Liver (tissue), 9 donors: Measurements from ENCODE around the gene JAZF1. TPM values are rescaled to one million over a fixed set of nuclear protein-coding genes. Genes with fewer than 3 reads are reported as not detected.

Source experiments
- DNase-seq: peaks from one replicate; pipeline ENCODE4 v3.0.0-alpha.2; 2017; ENCODE audit warnings: low spot score
- H3K27ac ChIP-seq, 2 donors: one replicate each; pipeline ENCODE4 v1.7.0; 2013; ENCODE audit warnings: inconsistent platforms in 2 of 2, low read length in 2 of 2, control low read depth in 1 of 2, low read depth in 1 of 2, mild to moderate bottlenecking in 1 of 2
- H3K27me3 ChIP-seq, 4 donors: one replicate each; pipeline versions ENCODE4 v1.6.1 to v1.7.0; 2013; ENCODE audit warnings: low read length in 3 of 4, inconsistent platforms in 1 of 4, mild to moderate bottlenecking in 1 of 4, moderate library complexity in 1 of 4; ENCODE audit not compliant: control insufficient read depth in 4 of 4, insufficient read depth in 4 of 4
- H3K36me3 ChIP-seq, 4 donors: one replicate each; pipeline versions ENCODE4 v1.6.1 to v1.7.0; 2013; ENCODE audit warnings: low read length in 3 of 4, mild to moderate bottlenecking in 3 of 4, low read depth in 1 of 4, moderate library complexity in 1 of 4; ENCODE audit not compliant: control insufficient read depth in 4 of 4, insufficient read depth in 3 of 4
- H3K4me1 ChIP-seq, 4 donors: one replicate each; pipeline versions ENCODE4 v1.6.1 to v1.7.0; 2013; ENCODE audit warnings: low read length in 3 of 4, mild to moderate bottlenecking in 3 of 4, moderate library complexity in 1 of 4; ENCODE audit not compliant: control insufficient read depth in 4 of 4, insufficient read depth in 4 of 4
- H3K4me3 ChIP-seq, 3 donors: one replicate each; pipeline versions ENCODE4 v1.6.1 to v1.7.0; 2013; ENCODE audit warnings: low read length in 3 of 3, control low read depth in 1 of 3, low read depth in 1 of 3, mild to moderate bottlenecking in 1 of 3
- H3K9ac ChIP-seq, 2 donors: one replicate each; pipeline ENCODE4 v1.7.0; 2013; ENCODE audit warnings: low read length in 2 of 2, mild to moderate bottlenecking in 2 of 2, moderate library complexity in 2 of 2, control low read depth in 1 of 2, low read depth in 1 of 2
- H3K9me3 ChIP-seq, 4 donors: one replicate each; pipeline versions ENCODE4 v1.6.1 to v1.7.0; 2013; ENCODE audit warnings: low read length in 3 of 4; ENCODE audit not compliant: control insufficient read depth in 4 of 4
- ATF3 ChIP-seq: IDR thresholded peaks from 2 replicates; pipeline ENCODE4 v1.6.1; 2016; ENCODE audit warnings: antibody characterized with exemption
- EGR1 ChIP-seq, 2 donors: IDR thresholded peaks; 2 replicates each; pipeline ENCODE4 v1.6.1; 2016 to 2018; ENCODE audit warnings: antibody characterized with exemption in 2 of 2, low read depth in 2 of 2
- FOXA1 ChIP-seq: IDR thresholded peaks from 2 replicates; pipeline ENCODE4 v1.6.1; 2016; ENCODE audit warnings: antibody characterized with exemption
- FOXA2 ChIP-seq: IDR thresholded peaks from 2 replicates; pipeline ENCODE4 v1.6.1; 2016; ENCODE audit warnings: antibody characterized with exemption
- GABPA ChIP-seq, 2 donors: IDR thresholded peaks in 1 of 2; conservative IDR thresholded peaks in 1 of 2; 2 replicates each; pipeline ENCODE4 v1.6.1; 2016; ENCODE audit warnings: antibody characterized with exemption in 2 of 2, mild to moderate bottlenecking in 1 of 2, moderate library complexity in 1 of 2
- HNF4A ChIP-seq, 2 donors: conservative IDR thresholded peaks; 2 replicates each; pipeline ENCODE4 v1.6.1; 2016; ENCODE audit warnings: antibody characterized with exemption in 2 of 2, mild to moderate bottlenecking in 2 of 2
- HNF4G ChIP-seq: IDR thresholded peaks from 2 replicates; pipeline ENCODE4 v1.6.1; 2016; ENCODE audit warnings: antibody characterized with exemption
- JUND ChIP-seq, 2 donors: IDR thresholded peaks; 2 replicates each; pipeline ENCODE4 v1.6.1; 2016; ENCODE audit warnings: antibody characterized with exemption in 2 of 2
- MAX ChIP-seq: IDR thresholded peaks from 2 replicates; pipeline ENCODE4 v1.6.1; 2016; ENCODE audit warnings: antibody characterized with exemption
- NR2F2 ChIP-seq: IDR thresholded peaks from 2 replicates; pipeline ENCODE4 v1.6.1; 2016; ENCODE audit warnings: antibody characterized with exemption
- RAD21 ChIP-seq, 2 donors: IDR thresholded peaks; 2 replicates each; pipeline ENCODE4 v1.6.1; 2016; ENCODE audit warnings: antibody characterized with exemption in 2 of 2, mild to moderate bottlenecking in 2 of 2
- REST ChIP-seq: IDR thresholded peaks from 2 replicates; pipeline ENCODE4 v1.6.1; 2016; ENCODE audit warnings: antibody characterized with exemption, mild to moderate bottlenecking
- RXRA ChIP-seq, 2 donors: IDR thresholded peaks; 2 replicates each; pipeline ENCODE4 v1.6.1; 2017 to 2018; ENCODE audit warnings: antibody characterized with exemption in 2 of 2, mild to moderate bottlenecking in 1 of 2
- SP1 ChIP-seq: IDR thresholded peaks from 2 replicates; pipeline ENCODE4 v1.6.1; 2018; ENCODE audit warnings: antibody characterized with exemption, mild to moderate bottlenecking
- TAF1 ChIP-seq: conservative IDR thresholded peaks from 2 replicates; pipeline ENCODE4 v1.6.1; 2016; ENCODE audit warnings: antibody characterized with exemption, mild to moderate bottlenecking
- YY1 ChIP-seq: IDR thresholded peaks from 2 replicates; pipeline ENCODE4 v1.6.1; 2016; ENCODE audit warnings: antibody characterized with exemption, mild to moderate bottlenecking
- WGBS: extraction: QIAGEN DNeasy Blood & Tissue Kit; methylation state at CpG from one replicate; pipeline ENCODE4 v1.1.7; 2013; 5-methylcytosine and 5-hydroxymethylcytosine counted together
- polyA plus RNA-seq, 2 donors: library from polyadenylated mRNA; stranded (reverse) in 1 of 2; unstranded in 1 of 2; fragments of 200-250 nt in 1 of 2; fragments of >200 nt in 1 of 2; fragmentation: Nextera tagmentation in 1 of 2; extraction: Ambion mirVana in 1 of 2; gene quantifications; one replicate each; pipeline versions ENCODE4 v1.2.1 to v1.2.3, GENCODE V29; 2013 to 2015
- total RNA-seq, 2 donors: library from RNA; depleted of rRNA; stranded (reverse); fragments of >200 nt; gene quantifications; one replicate each; pipeline ENCODE4 v1.2.3, GENCODE V29; 2014
- TF ChIP-seq, protein P1 (sequence below): IDR thresholded peaks from 2 replicates; pipeline ENCODE4 v1.6.1; 2016; ENCODE audit warnings: antibody characterized with exemption
- TF ChIP-seq, protein P2 (sequence below): fragments of 150-350 bp; IDR thresholded peaks from 2 replicates; pipeline ENCODE4 v1.5.1; 2017; ENCODE audit warnings: improper control_type of control experiment, low read depth, low read length; ENCODE audit not compliant: missing input control
- donor health status: healthy.
- donor health status: healthy.
- donor health status: healthy.
- donor health status: healthy.
- donor health status: healthy.

The JAZF1 gene
- total and polyA plus RNA-seq, 4 donors: 2.7 to 17.8 (median 4.0) TPM

- Histone ChIP-seq H3K4me1 (peaks cover 0 to 7% (median 2%) of the 10 kb centered on the region in 4 donors), H3K27ac (no peak overlapping the region), H3K9me3 (no peaks in the 10 kb centered on the region), H3K27me3 (no peaks in the 10 kb centered on the region), H3K36me3 (no peaks in the 10 kb centered on the region), H3K9ac (no peak overlapping the region), H3K4me3 (no peak overlapping the region)
- TF ChIP-seq MAX (no peak), RAD21 (IDR thresholded peaks at IDR 0.05) (no peak), HNF4A (conservative IDR thresholded peaks at IDR 0.05) (no peak)
- WGBS: 77% methylated on average over 4 of the region's 4 CpGs
- no peak for DNase-seq
Observed at GRCh38 chr7:28061824-28062196, 118.8 kb downstream of the JAZF1 start.

DNA sequence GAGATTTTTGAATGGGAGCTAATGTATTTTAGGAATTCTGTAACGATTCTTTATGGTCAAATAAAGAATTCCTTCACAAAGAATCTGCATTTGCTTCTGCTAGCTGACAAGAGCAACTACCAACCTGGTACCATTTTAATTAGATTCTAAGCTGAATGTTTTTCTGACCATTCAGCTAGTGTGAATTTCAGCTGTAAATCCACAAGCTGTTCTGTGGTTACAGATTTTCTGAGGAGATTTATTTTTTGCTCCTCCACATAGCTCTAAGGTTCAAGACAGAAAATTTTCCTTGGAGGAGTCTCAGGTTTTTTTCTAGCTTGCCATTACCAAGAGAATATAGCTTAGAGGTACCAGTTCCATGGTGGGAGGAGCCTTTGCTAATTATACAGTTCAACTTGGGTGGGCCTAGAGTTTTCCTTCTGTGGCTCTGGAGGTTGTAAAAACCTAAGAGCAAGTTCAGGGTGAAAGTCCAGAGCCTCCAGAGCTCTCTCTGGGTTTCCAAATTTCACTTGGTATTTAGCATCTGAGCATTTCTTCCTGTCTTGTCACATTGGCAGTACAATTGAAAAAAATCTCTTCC is 120.1 kb downstream of the JAZF1 start:
- TF ChIP-seq FOXA2 (no peak), ATF3 (no peak), MAX (no peak), SP1 (no peak), HNF4A (conservative IDR thresholded peaks at IDR 0.05) (no peak), RAD21 (IDR thresholded peaks at IDR 0.05) (no peak), REST (no peak), TAF1 (no peak), GABPA (IDR thresholded peaks at IDR 0.05 in 1 of 2, conservative IDR thresholded peaks at IDR 0.05 in 1 of 2) (no peak), YY1 (no peak), HNF4G (no peak), NR2F2 (no peak), RXRA (IDR thresholded peaks at IDR 0.05) (no peak), JUND (IDR thresholded peaks at IDR 0.05) (no peak), FOXA1 (no peak), EGR1 (IDR thresholded peaks at IDR 0.05; ENCODE audit: low read depth in 2 of 2) (no peak)
- TF ChIP-seq, protein P1, sequence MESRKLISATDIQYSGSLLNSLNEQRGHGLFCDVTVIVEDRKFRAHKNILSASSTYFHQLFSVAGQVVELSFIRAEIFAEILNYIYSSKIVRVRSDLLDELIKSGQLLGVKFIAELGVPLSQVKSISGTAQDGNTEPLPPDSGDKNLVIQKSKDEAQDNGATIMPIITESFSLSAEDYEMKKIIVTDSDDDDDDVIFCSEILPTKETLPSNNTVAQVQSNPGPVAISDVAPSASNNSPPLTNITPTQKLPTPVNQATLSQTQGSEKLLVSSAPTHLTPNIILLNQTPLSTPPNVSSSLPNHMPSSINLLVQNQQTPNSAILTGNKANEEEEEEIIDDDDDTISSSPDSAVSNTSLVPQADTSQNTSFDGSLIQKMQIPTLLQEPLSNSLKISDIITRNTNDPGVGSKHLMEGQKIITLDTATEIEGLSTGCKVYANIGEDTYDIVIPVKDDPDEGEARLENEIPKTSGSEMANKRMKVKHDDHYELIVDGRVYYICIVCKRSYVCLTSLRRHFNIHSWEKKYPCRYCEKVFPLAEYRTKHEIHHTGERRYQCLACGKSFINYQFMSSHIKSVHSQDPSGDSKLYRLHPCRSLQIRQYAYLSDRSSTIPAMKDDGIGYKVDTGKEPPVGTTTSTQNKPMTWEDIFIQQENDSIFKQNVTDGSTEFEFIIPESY: no peak
- TF ChIP-seq, protein P2, sequence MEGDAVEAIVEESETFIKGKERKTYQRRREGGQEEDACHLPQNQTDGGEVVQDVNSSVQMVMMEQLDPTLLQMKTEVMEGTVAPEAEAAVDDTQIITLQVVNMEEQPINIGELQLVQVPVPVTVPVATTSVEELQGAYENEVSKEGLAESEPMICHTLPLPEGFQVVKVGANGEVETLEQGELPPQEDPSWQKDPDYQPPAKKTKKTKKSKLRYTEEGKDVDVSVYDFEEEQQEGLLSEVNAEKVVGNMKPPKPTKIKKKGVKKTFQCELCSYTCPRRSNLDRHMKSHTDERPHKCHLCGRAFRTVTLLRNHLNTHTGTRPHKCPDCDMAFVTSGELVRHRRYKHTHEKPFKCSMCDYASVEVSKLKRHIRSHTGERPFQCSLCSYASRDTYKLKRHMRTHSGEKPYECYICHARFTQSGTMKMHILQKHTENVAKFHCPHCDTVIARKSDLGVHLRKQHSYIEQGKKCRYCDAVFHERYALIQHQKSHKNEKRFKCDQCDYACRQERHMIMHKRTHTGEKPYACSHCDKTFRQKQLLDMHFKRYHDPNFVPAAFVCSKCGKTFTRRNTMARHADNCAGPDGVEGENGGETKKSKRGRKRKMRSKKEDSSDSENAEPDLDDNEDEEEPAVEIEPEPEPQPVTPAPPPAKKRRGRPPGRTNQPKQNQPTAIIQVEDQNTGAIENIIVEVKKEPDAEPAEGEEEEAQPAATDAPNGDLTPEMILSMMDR: no peak
- peaks cover 0 to 7% (median 2%) of the 10 kb centered on the region in 4 donors for H3K4me1 ChIP-seq
- no peaks in the 10 kb centered on the region for H3K36me3 ChIP-seq
- no peaks in the 10 kb centered on the region for H3K27me3 ChIP-seq
- H3K4me3 ChIP-seq: no peak overlapping the region
- H3K9ac ChIP-seq: no peak overlapping the region
- no peak overlapping the region for H3K27ac ChIP-seq
- no peaks in the 10 kb centered on the region for H3K9me3 ChIP-seq
- DNase-seq: no peak
- 75% methylated on average over 1 of the region's 1 CpG for WGBS
